Retina (tissue), 1 donor: ENCODE results near the gene PAX6.

ENCODE experiments used
- DNase-seq: peaks from one replicate; pipeline ENCODE4 v3.0.0-alpha.2; 2016

Gene PAX6

GRCh38 chr11:31822175-31822926, 11.2 kb upstream of the PAX6 start:
- peak; percentile 75 for DNase-seq

DNA sequence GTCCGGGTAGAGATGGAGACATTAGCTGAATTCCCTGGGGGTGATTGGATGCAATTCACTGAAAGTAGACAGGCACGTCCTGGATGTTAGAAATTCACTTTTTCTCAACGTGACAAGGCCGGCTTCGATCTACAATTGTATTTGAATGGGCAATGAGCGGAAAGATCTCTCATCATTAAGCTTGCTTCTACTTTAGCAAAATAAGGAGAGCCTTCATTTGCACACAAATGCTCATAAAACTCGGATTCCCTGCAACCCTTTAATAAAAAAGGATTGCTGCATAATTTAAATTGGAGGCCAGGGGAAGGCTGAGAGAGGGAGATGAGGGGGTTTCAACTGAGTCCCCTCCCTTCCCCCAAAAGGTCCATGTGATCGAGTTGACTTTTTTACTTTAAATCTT, 10.6 kb upstream of the PAX6 start:
- DNase-seq: peak; percentile 87

- DNase-seq: no peak
These were observed 10.2 kb upstream of the PAX6 start for GRCh38 chr11:31821235-31821764.

DNA sequence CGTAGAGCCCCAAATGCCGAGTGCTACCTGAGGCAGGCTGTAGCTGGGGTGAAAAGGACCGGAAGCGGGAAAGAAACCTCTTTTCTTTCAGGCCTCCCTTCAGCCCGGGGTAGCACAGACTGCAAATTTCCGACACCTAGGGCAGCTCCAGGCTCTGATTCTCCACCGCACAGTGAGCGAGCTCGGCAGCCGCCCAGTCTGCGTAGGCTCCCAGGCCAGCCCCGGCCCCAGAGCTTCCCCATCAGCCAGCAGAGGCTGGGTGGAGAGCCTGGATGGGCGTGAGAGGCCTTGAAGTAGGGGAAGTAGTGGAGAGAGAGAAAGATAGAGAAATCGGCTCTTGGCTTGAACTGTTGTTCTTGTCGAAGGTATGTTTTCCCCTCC, 9.3 kb upstream of the PAX6 start:
- DNase-seq: peak; percentile 86

DNA sequence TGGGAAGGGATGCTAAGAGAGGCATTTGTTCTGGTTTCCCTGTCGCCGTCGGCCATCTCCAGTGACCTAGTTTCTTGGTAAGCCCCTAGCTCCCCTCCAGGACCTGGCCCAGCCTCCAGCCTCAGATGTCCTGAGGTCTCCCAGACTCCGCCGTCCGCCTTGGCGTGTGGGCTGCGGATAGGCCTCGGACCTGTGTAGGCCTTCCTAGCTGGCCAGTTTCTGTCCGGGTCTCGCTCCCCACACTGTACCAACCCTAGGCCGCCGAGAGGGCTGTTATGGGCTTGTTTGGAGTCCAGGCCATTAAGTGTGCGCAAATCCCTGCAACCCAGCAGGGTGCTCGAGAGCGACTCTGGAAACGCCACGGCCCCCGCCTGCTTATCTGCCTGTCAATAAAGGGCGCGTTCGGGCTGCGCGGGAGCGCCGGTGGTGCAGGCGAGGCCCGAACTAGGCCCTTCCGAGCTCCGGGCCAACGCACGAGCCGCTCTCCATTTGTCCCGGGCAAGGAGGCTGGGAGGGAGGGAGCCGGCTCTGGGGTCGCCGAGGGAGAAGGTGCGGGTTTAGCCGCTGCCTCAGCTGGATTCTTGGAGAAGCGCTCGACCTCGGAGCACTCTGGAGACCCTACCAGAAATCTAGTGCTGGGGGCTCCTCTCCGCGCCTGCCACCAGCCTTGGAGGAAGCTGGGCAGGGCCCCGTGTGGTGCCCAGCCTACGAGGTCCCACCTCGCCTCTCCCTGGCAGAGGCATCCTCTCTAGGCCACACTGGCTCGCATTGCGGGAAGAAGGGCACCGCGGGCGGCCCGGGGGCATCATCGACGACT, 8.7 kb upstream of the PAX6 start:
- peak; percentile 93 for DNase-seq

- DNase-seq: peak; percentile 85
These were observed 7.8 kb upstream of the PAX6 start for GRCh38 chr11:31818874-31819331.

DNA sequence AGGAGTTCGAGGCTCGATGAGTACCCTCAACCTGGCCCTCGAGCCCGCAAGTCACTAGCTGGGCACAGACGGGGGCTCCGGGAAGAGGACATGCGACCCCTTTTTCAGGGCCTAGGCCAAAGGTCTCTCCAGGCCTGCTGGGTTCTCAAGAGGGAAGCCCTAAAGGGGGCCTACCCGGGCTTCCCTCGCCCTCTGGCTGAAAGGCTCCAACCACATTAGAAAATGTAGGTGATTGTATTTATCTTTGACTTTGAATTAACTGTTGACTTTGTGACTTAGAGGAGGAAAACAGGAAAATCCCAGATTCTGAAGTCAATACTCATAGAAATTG, 7.3 kb upstream of the PAX6 start:
- DNase-seq: no peak

GRCh38 chr11:31817621-31818424, 6.7 kb upstream of the PAX6 start:
- DNase-seq: peak; percentile 96

DNA sequence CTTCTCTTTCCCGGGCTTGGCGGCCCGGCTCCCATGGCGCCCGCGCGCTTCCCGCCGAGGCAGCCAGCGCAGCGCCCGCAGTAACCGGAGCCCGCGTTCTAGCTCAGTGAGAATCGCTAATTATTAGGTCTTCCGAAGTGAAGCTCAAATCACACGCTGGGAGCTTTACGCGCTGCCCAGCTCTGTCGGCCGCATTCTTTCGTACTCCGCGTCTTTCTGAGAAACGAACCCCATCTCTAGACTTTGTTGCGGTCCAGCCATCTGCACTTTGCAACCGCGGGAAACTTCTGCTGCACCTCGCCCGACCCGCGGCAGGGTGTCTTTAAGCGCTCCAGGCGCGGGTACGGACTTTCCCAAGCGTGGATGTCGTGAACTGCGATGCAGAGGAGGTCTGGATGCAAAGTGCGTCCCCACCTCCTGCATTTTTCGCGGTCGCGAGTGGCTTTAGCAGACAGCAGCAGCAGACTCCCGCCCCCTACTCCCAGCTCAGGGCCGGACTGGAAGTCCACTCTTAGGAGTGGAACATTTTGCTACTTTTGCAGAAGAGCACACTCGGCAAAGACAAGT, 6.0 kb upstream of the PAX6 start:
- DNase-seq: peak; percentile 73

DNA sequence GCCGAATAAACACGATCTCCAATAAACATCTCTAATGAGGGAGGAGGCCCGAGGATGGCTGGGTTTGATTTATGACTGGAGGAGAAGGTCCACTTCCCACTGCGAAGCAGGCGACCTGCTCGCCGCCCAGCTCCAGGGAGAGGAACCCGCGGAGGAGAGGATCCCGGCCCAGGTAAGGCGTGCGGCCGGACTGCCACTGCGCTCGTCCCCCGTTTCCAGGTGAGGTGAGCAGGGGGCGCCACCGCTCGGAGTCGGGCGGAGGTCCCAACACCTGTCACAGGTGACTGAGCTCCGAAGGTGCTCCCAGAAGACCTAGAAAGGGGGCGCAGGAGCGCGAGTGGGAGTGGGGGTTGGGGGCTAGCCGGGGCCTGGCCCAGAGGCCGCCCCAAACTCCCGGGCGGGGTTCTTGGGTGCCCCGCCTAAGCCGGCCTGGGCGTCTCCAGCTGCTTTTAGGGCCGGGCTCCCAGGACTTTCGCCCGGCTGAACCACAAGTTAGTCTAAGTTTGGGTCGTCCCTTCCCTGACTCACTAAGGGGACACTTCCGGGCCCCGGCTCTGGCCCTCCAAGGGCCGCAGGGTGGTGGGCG, 5.4 kb upstream of the PAX6 start:
- peak; percentile 84 for DNase-seq

- no peak for DNase-seq
These were observed 4.8 kb upstream of the PAX6 start for GRCh38 chr11:31815711-31816467.

- DNase-seq: peak; percentile 86
These were observed 3.2 kb upstream of the PAX6 start for GRCh38 chr11:31814176-31814868.

DNA sequence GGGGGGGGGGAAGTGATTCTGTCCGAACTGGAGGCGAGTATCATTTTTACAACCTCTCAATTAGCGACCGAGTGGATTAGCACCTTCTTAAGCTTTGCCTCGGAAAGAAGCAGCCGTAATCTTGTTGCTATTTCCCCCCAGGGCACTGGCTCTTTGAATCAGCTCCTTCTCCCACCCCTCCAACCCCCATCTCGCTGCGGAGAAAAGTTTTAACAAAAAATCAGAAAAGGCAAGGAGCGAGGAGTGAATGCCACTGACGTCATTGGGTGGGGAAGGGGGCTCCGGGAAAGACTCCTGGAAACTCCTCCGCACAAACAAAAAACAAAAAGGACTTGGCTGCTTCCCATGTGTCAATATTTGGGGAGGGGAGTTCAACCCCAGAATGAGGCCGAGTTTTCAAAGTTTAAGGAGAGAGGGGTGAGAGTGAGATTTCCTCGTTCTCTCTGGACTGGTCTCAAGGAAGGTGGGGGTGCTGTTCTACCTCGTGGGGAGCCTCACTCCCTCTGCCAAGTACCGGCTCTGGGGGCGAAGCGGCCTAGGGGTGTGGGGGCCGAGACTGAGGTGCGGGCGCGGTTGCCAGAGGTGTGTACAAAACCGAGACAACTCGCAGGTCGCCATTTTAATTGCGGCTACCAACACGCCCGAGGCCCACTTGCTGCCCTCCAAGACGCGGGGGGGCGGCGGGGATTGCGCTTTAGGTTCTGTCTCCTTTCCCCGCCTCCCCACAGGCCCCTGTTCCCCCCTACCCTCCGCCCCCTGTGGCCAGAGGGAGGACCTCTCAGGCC, 2.5 kb upstream of the PAX6 start:
- peak; percentile 82 for DNase-seq

DNA sequence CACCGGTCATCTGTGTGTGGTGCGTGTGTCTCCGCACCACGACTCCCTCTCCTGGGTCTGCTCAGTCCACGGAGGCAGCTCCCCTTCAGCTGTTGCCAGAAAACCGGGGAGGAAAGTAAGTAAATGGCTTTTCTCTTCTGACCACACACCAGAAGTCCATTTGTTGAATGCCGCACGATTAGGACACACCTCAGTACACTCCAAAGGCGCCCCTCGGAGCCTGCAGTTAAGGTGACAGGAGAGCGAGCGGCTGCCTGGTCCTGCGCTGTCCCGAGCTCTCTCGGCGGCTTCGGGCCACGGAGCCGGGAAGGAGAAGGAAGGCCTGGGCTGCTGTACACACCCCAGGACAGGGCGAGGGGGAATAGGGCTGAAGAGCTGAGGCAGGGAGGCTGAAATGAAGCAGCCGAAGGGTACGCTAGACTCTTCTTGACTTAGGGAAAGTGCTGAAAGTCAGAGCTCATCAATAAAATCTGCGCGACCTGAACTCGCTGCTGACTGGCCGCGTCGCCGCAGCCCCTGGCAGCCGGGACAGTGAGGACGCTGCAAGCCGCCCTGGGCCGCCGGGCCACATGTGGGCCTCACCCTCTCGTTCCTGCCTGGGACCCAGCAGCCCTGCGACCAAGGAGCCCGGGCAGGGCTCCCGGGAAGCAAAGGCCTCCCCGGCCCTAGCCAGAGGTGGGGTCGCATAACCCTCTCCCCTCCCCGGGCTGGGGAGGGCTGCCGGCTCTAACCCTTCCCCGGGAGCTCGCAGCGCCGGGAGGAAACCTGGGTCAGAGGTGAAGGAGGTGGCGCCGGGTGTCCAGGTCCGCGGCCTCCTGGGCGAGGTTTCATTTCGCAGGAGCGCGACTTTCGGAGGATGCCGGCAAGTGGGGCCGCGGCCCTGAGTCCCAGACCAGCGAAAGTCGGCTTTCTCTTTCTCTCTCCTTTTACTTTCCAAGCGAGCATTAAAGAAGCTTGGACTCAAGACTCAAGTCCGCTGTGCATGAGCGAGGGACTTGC, 1.6 kb upstream of the PAX6 start:
- DNase-seq: peak; percentile 89

- DNase-seq: peak; percentile 72
These were observed 1.0 kb downstream of the PAX6 start for GRCh38 chr11:31809857-31810778.

GRCh38 chr11:31809541-31809856, 1.6 kb downstream of the PAX6 start:
- DNase-seq: no peak

DNA sequence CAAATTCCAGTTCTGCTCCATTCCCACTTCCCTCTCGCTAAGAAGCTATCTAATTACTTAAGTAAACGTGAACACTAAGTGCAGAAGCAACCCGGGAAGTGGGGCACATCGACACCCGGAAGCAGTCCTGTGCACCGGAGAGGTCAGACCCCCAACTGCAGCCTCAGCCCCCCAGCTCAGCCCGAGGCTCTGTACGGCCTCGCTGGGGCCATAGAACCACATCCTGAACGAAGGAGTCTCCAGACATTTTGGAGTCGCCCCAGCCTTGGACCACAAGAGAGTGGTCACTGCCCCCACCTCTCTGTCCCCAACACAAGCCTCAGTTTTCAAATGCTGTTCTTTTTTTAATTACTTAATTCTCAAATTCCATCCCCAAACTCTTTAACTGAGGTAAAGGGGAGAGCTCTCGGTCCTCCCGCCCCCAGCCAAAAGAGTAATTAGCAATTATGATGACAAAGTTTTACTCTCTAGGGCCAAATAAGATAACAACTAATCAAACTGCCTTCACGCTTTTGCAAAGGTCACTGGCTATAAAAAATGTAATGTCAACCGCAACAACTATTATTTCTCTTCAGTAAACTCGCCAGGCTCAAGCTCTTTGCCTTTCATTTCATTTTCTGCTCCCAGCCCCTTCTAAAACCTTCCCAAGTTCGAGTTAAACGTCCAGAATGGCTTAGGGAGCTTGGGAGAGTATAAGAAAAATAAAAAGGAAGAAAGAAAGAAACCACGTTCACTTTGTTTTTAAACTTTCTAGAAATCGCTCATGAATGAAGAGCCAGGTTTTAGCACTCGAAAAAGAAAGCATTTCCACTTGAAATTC, 2.2 kb downstream of the PAX6 start:
- DNase-seq: no peak
